HG03469 (cell line): ENCODE results near the gene ZNF419.
A peak's percentile ranks its signal among the peaks of the same experiment; 100 is the strongest.
"Not testable (repeated sequence)": the region's sequence is repeated elsewhere in the genome, so short reads cannot be mapped to it uniquely, and the experiment has no call there.

Experiments used
- ATAC-seq: cut with Tn5 transposase; IDR thresholded peaks from one replicate; pipeline ENCODE4 v1.9.1; 2021; ENCODE audit warnings: mild to moderate bottlenecking, moderate library complexity, moderate number of reproducible peaks; ENCODE audit not compliant: unreplicated experiment

The ZNF419 gene

GRCh38 chr19:57487477-57488298 lies at the start of gene ZNF419:
TSS of gene ZNF419 (plus strand) at chr19:57487750. CDS start at chr19:57487951, 201 bp downstream.
- peak; percentile 77 for ATAC-seq

GRCh38 chr19:57437931-57438330 lies 49.6 kb upstream of the ZNF419 start:
- no peak for ATAC-seq

- ATAC-seq: no peak
Observed at GRCh38 chr19:57438925-57439324, 48.6 kb upstream of the ZNF419 start.

GRCh38 chr19:57441979-57442752 lies 45.4 kb upstream of the ZNF419 start:
- no peak for ATAC-seq

DNA sequence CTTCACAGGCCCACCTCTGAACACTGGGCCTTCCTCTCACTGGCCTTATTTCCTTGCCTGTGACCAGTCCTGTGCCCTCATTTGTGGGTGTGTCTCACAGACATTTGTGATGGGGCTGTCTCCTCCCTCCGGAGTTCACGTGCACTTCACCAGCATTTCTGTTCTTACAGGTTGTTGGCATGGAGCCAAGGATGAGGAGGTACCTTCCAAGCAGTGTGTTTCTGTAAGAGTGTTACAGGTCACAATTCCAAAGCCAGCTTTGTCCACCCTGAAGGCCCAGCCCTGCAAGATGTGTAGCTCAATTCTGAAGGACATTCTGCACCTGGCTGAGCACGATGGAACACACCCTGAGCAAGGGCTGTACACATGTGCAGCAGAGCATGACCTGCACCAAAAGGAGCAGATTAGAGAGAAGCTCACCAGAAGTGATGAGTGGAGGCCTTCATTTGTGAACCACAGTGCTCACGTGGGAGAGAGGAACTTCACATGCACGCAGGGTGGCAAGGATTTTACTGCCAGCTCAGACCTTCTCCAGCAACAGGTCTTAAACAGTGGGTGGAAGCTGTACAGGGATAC lies 44.3 kb upstream of the ZNF419 start:
- no peak for ATAC-seq

- no peak for ATAC-seq
Observed at GRCh38 chr19:57452307-57452706, 35.2 kb upstream of the ZNF419 start.

DNA sequence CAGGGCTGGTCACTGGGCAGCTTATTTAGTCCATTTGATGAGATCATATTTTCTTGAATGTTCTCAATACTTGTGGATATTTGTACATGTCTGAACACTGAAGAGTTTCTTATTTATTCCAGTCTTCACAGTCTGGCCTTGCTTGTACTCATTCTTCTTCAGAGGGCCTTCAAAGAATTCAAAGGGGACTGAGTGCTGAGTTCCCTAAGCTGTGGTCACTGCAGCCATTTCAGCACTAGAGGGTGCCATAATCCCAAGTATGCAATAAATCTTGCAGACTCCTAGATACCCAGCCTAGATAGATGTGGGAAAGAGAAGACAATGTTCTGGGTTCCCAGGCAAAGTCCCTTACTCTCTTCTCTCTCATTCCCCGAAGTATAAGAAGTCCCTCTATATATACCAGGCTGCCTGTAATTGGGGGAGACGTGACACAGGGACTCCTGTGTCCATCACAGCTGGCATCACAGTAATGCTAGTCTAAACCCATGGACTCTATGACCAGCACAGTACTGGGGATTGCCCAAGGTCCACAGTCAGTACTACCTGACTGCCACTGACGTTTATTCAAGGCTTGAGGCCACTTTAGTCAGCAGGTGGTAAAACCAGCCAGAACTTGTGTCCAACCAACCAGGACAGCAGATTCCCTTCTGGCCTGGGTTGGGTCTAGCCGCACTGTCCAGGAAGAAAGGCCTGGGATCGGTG lies 21.7 kb upstream of the ZNF419 start:
- no peak for ATAC-seq

GRCh38 chr19:57466489-57466888 lies 21.1 kb upstream of the ZNF419 start:
- ATAC-seq: no peak

- no peak for ATAC-seq
Observed at GRCh38 chr19:57473646-57474045, 13.9 kb upstream of the ZNF419 start.

DNA sequence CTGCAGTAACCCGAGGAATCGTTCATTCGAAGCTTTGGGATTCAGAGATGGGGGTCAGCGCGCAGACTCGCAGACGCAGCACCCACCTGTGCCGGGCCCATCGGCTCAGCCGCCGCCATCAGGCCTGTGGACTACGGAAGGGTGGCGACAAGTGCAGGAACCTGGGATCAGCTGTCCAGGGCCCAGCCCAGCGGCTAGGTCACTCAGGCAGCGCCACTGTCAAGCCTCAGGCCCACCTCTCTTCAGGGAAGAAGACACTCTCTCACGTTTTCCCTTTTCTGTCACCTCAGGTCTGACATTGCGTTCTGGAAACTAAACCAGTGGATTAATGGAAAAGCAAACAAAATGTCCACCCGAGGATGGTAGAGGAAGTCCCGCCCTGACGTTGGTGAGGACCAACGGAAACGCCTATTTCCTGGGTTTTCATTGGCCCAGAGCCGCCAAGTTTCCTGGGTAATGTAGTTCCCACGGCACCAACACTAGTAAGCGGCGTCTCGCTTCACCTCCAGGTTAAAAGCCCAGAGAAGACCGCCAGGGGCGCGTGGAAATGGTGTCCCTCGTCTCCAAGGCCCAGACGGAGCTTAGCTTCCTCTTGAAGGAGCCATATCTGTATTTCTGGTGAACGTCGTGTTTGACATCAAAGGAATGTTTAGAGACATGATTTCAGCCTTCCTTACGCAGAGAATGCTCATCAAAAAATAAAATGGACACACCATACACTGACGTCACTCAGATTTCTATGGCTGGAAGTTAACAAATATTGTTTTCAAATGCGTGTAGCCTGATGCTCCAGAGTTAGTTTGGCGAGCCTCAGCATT lies 10.2 kb upstream of the ZNF419 start, which contains the start of gene ZNF772:
TSS of gene ZNF772 (minus strand) at position 376 of the 818 bp plus-strand sequence. CDS start at position 119, 257 bp downstream.
- peak; percentile 87 for ATAC-seq

- ATAC-seq: not testable (repeated sequence)
Observed at GRCh38 chr19:57488299-57488644, 722 bp downstream of the ZNF419 start.

- not testable (repeated sequence) for ATAC-seq
Observed at GRCh38 chr19:57499332-57499679, 11.8 kb downstream of the ZNF419 start.

DNA sequence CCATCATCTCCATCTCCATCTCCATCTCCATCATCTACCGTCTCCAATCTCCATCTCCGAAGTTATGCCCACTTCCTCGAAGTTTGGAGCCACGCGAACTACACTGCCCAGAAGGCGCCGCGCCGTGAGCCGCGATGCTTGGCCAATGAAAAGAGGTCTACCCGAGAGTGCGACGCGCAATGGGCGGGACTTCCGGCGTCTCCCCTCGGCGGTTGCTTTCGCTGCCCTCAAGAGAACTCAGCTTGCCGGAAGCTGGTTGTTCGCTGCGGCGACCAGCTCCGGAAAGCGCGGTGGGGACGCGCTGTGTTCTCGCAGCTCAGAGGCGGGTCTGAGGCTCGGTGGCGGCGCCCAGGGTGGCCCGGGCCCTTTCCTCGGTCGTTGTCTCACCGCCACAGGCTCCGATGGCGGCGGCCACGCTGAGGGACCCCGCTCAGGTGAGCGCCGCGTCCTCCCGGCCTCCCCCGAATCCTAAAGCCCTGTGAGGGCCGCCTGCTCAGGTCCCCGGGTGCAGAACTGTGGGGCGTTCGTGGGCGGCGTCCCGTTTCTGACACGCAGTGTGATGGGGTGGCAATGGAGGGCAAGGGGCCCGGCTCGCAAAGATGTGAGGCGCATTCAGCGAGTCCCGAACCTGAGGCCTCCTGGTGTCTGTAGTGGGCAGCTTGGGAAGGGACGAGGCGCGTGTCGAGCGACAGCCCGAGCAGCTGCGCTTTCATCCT lies 12.3 kb downstream of the ZNF419 start, which contains the start of gene ZNF773:
TSS of gene ZNF773 (plus strand) at position 259 of the 716 bp plus-strand sequence. CDS start at position 402, 143 bp downstream.
- ATAC-seq: peak; percentile 89

GRCh38 chr19:57500400-57500799 lies 12.8 kb downstream of the ZNF419 start:
- not testable (repeated sequence) for ATAC-seq

DNA sequence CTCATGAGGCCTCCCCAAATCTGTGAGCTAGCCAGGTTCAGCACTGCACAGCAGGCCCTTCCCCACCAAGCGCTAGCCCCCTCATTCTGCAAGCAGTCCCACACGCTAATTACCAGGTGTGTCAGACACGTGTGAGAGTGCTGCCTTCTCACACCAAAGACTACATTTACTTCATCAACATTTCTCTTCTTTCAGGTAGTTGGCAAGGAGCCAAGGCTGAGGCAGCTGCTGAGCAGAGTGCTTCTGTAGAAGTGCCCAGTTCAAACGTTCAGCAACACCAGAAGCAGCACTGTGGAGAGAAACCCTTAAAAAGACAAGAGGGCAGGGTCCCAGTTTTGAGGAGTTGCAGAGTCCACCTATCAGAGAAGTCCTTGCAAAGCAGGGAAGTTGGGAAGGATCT lies 18.6 kb downstream of the ZNF419 start:
- no peak for ATAC-seq

GRCh38 chr19:57511484-57511883 lies 23.9 kb downstream of the ZNF419 start:
- no peak for ATAC-seq

- ATAC-seq: no peak
Observed at GRCh38 chr19:57512845-57513244, 25.3 kb downstream of the ZNF419 start.

- no peak for ATAC-seq
Observed at GRCh38 chr19:57515255-57515654, 27.7 kb downstream of the ZNF419 start.

- not testable (repeated sequence) for ATAC-seq
Observed at GRCh38 chr19:57518021-57518420, 30.5 kb downstream of the ZNF419 start.
